ENCODE results near the gene ANP32D. TPM values are rescaled to one million over a fixed set of nuclear protein-coding genes. Genes with fewer than 3 reads are reported as not detected.
"Not testable (repeated sequence)": the region's sequence is repeated elsewhere in the genome, so short reads cannot be mapped to it uniquely, and the experiment has no call there.

ANP32D gene
- total RNA-seq, 2 donors from 2014 or later, result 0.78 TPM; not detected in 1

- ATAC-seq (ENCODE audit: insufficient number of reproducible peaks, low FRiP score, low read depth) (no peak), DNase-seq (ENCODE audit: low spot score) (no peak)
- H3K9me3 ChIP-seq, result no peaks in the 10 kb centered on the region
- H3K4me3 ChIP-seq, result no peak overlapping the region
- H3K27ac ChIP-seq, result no peak overlapping the region
- no peaks in the 10 kb centered on the region for H3K27me3 ChIP-seq (replicated peaks; ENCODE audit: insufficient read depth)
- H3K4me1 ChIP-seq (ENCODE audit: control insufficient read depth in 1 of 2, low read depth in 2 of 2), result no peaks in the 10 kb centered on the region
- TF ChIP-seq CTCF (IDR thresholded peaks at IDR 0.05), result no peak
- H3K36me3 ChIP-seq, result no peaks in the 10 kb centered on the region
Observed at GRCh38 chr12:48482930-48483329, 10.6 kb downstream of the ANP32D start.

- no peaks in the 10 kb centered on the region for H3K36me3 ChIP-seq
- ATAC-seq (ENCODE audit: insufficient number of reproducible peaks, low FRiP score, low read depth) (no peak), DNase-seq (ENCODE audit: low spot score) (no peak)
- TF ChIP-seq CTCF (IDR thresholded peaks at IDR 0.05), result no peak
- no peaks in the 10 kb centered on the region for H3K27me3 ChIP-seq (replicated peaks; ENCODE audit: insufficient read depth)
- no peak overlapping the region for H3K27ac ChIP-seq
- H3K9me3 ChIP-seq, result no peaks in the 10 kb centered on the region
- no peak overlapping the region for H3K4me3 ChIP-seq
- H3K4me1 ChIP-seq (ENCODE audit: control insufficient read depth in 1 of 2, low read depth in 2 of 2), result no peaks in the 10 kb centered on the region
Observed at GRCh38 chr12:48486261-48486660, 13.9 kb downstream of the ANP32D start.

GRCh38 chr12:48486679-48487078, 14.3 kb downstream of the ANP32D start:
- Histone ChIP-seq H3K4me1 (ENCODE audit: control insufficient read depth in 1 of 2, low read depth in 2 of 2) (no peaks in the 10 kb centered on the region), H3K9me3 (no peaks in the 10 kb centered on the region), H3K36me3 (no peaks in the 10 kb centered on the region), H3K27ac (no peak overlapping the region), H3K4me3 (no peak overlapping the region), H3K27me3 (replicated peaks; ENCODE audit: insufficient read depth) (no peaks in the 10 kb centered on the region)
- no peak for TF ChIP-seq CTCF (IDR thresholded peaks at IDR 0.05)
- DNase-seq (ENCODE audit: low spot score) (no peak), ATAC-seq (ENCODE audit: insufficient number of reproducible peaks, low FRiP score, low read depth) (no peak)

- no peak for DNase-seq (ENCODE audit: low spot score)
- Histone ChIP-seq H3K36me3 (no peaks in the 10 kb centered on the region), H3K4me1 (ENCODE audit: control insufficient read depth in 1 of 2, low read depth in 2 of 2) (no peaks in the 10 kb centered on the region), H3K27ac (no peak overlapping the region), H3K4me3 (no peak overlapping the region), H3K9me3 (no peaks in the 10 kb centered on the region), H3K27me3 (replicated peaks; ENCODE audit: insufficient read depth) (no peaks in the 10 kb centered on the region)
- TF ChIP-seq CTCF (IDR thresholded peaks at IDR 0.05), result no peak
- no peak for ATAC-seq (ENCODE audit: insufficient number of reproducible peaks, low FRiP score, low read depth)
Observed at GRCh38 chr12:48489012-48489411, 16.7 kb downstream of the ANP32D start.

- H3K9me3 ChIP-seq; H3K36me3 ChIP-seq; ATAC-seq (ENCODE audit: insufficient number of reproducible peaks, low FRiP score, low read depth); DNase-seq (ENCODE audit: low spot score); H3K4me3 ChIP-seq; H3K4me1 ChIP-seq (ENCODE audit: control insufficient read depth in 1 of 2, low read depth in 2 of 2); H3K27ac ChIP-seq; H3K27me3 ChIP-seq (replicated peaks; ENCODE audit: insufficient read depth): not testable (repeated sequence)
Observed at GRCh38 chr12:48489456-48489855, 17.1 kb downstream of the ANP32D start.

GRCh38 chr12:48500281-48500680, 27.9 kb downstream of the ANP32D start:
- not testable (repeated sequence) for H3K4me1 ChIP-seq (ENCODE audit: control insufficient read depth in 1 of 2, low read depth in 2 of 2); DNase-seq (ENCODE audit: low spot score); H3K4me3 ChIP-seq; H3K27me3 ChIP-seq (replicated peaks; ENCODE audit: insufficient read depth); H3K36me3 ChIP-seq; H3K27ac ChIP-seq; ATAC-seq (ENCODE audit: insufficient number of reproducible peaks, low FRiP score, low read depth); H3K9me3 ChIP-seq

GRCh38 chr12:48506836-48507235, 34.5 kb downstream of the ANP32D start:
- H3K9me3 ChIP-seq; H3K4me1 ChIP-seq (ENCODE audit: control insufficient read depth in 1 of 2, low read depth in 2 of 2); H3K27ac ChIP-seq; H3K36me3 ChIP-seq; ATAC-seq (ENCODE audit: insufficient number of reproducible peaks, low FRiP score, low read depth); DNase-seq (ENCODE audit: low spot score); H3K4me3 ChIP-seq; H3K27me3 ChIP-seq (replicated peaks; ENCODE audit: insufficient read depth): not testable (repeated sequence)
